GM21528 (cell line): ENCODE data around the gene SRC.

ENCODE experiments used
- ATAC-seq: cut with Tn5 transposase; IDR thresholded peaks from one replicate; pipeline ENCODE4 v1.9.1; 2021; ENCODE audit warnings: mild to moderate bottlenecking, moderate library complexity; ENCODE audit not compliant: unreplicated experiment, low FRiP score

SRC gene

GRCh38 chr20:37379967-37380828 lies 34.3 kb downstream of the SRC start:
- ATAC-seq: no peak

- ATAC-seq: no peak
These were observed 35.1 kb downstream of the SRC start for GRCh38 chr20:37380864-37381579.

GRCh38 chr20:37381621-37382471 lies 35.9 kb downstream of the SRC start:
- ATAC-seq: no peak

- no peak for ATAC-seq
These were observed 36.7 kb downstream of the SRC start for GRCh38 chr20:37382482-37383120.

- no peak for ATAC-seq
These were observed 37.5 kb downstream of the SRC start for GRCh38 chr20:37383229-37383989.

GRCh38 chr20:37384683-37385174 lies 38.8 kb downstream of the SRC start:
- ATAC-seq: no peak

GRCh38 chr20:37385176-37385575 lies 39.2 kb downstream of the SRC start:
- ATAC-seq: no peak

GRCh38 chr20:37385659-37386504 lies 39.9 kb downstream of the SRC start:
- no peak for ATAC-seq

- ATAC-seq: no peak
These were observed 40.7 kb downstream of the SRC start for GRCh38 chr20:37386505-37387251.

- no peak for ATAC-seq
These were observed 41.8 kb downstream of the SRC start for GRCh38 chr20:37387519-37388269.

GRCh38 chr20:37388831-37389230 lies 42.9 kb downstream of the SRC start:
- no peak for ATAC-seq

- no peak for ATAC-seq
These were observed 43.4 kb downstream of the SRC start for GRCh38 chr20:37389241-37389747.

GRCh38 chr20:37389844-37390275 lies 43.9 kb downstream of the SRC start:
- no peak for ATAC-seq

GRCh38 chr20:37390503-37390890 lies 44.6 kb downstream of the SRC start:
- ATAC-seq: no peak

- no peak for ATAC-seq
These were observed 45.1 kb downstream of the SRC start for GRCh38 chr20:37390891-37391525.

GRCh38 chr20:37392441-37393195 lies 46.7 kb downstream of the SRC start:
- ATAC-seq: no peak
